Ovary (tissue), 3 donors: ENCODE measurements around the gene LDLRAD4.

Experiments used
- CTCF ChIP-seq, 3 donors: fragments of 450-650 bp in 2 of 3; fragments of 200-600 bp in 1 of 3; IDR thresholded peaks; one replicate each; pipeline versions ENCODE4 v1.5.1 to v1.8.0; 2016 to 2022; ENCODE audit warnings: antibody characterized with exemption in 3 of 3, mild to moderate bottlenecking in 1 of 3
- EP300 ChIP-seq: sonication (generic); formaldehyde crosslinking; IDR thresholded peaks from one replicate; pipeline ENCODE4 v1.6.1; 2017; ENCODE audit warnings: antibody characterized with exemption
- POLR2A ChIP-seq: fragments of 450-650 bp; IDR thresholded peaks from one replicate; pipeline ENCODE4 v1.6.1; 2017; ENCODE audit warnings: antibody characterized with exemption, mild to moderate bottlenecking, moderate library complexity
- donor health status: DM: no; HTN: no; CAD: no.

- no peak for TF ChIP-seq CTCF (IDR thresholded peaks at IDR 0.05)
- TF ChIP-seq POLR2A, result no peak
- no peak for TF ChIP-seq EP300
Measured at GRCh38 chr18:13286456-13287125, 68.0 kb downstream of the LDLRAD4 start.
